Activated CD4-positive, alpha-beta memory T cell treated with anti-CD3 and anti-CD28 coated beads for 36 hours (primary cell): ENCODE data around the gene SUSD4. TPM values are rescaled to one million over a fixed set of nuclear protein-coding genes. Genes with fewer than 3 reads are reported as not detected.
A peak's percentile ranks its signal among the peaks of the same experiment; 100 is the strongest.

ENCODE experiments used
- CTCF ChIA-PET: fragments of 350-600 bp; sonication (Branson Sonifier 250); formaldehyde crosslinking; loops from one replicate; lab custom pipeline; 2021; ENCODE audit warnings: antibody characterized with exemption, inconsistent platforms; lab: Charles Lee
- POLR2A ChIA-PET: fragments of 350-600 bp; sonication (Branson Sonifier 250); formaldehyde crosslinking; loops from one replicate; lab custom pipeline; 2021; ENCODE audit warnings: antibody characterized with exemption; lab: Charles Lee
- DNase-seq: peaks from one replicate; pipeline ENCODE4 v3.0.0-alpha.2; 2020
- H3K27ac Mint-ChIP-seq: one replicate; pipeline ENCODE4 v1.8.0; 2021; ENCODE audit warnings: mixed read lengths
- H3K27me3 Mint-ChIP-seq: one replicate; pipeline ENCODE4 v1.8.0; 2021; ENCODE audit warnings: mixed read lengths
- H3K36me3 Mint-ChIP-seq: one replicate; pipeline ENCODE4 v1.8.0; 2021; ENCODE audit warnings: mixed read lengths
- H3K4me1 Mint-ChIP-seq: one replicate; pipeline ENCODE4 v1.8.0; 2021; ENCODE audit warnings: low read depth, mixed read lengths
- H3K4me3 Mint-ChIP-seq: one replicate; pipeline ENCODE4 v1.8.0; 2021; ENCODE audit warnings: mild to moderate bottlenecking, mixed read lengths
- H3K9me3 Mint-ChIP-seq: one replicate; pipeline ENCODE4 v1.8.0; 2021; ENCODE audit warnings: mixed read lengths
- intact Hi-C: fragments of 100-400 bp; cut with micrococcal nuclease; formaldehyde crosslinking; loops from one replicate; pipeline ENCODE4 v1.15.1; 2023
- total RNA-seq, 2 experiments: library from RNA; stranded (reverse); gene quantifications; one replicate each; pipeline ENCODE4 v1.2.3, GENCODE V29; 2021

The SUSD4 gene
- total RNA-seq, 2 experiments from 2014 or later, result 0.82 to 0.83 TPM

- no peak for DNase-seq
- Mint-ChIP-seq H3K4me1 (peaks cover 23% of the 10 kb centered on the region), H3K27ac (no peak overlapping the region), H3K4me3 (no peak overlapping the region), H3K9me3 (no peaks in the 10 kb centered on the region), H3K27me3 (no peaks in the 10 kb centered on the region), H3K36me3 (no peaks in the 10 kb centered on the region)
- ChIA-PET CTCF (interaction anchor here (0.5 to 3.0 kb wide), 3 partner anchors 110 to 505 kb away, joined by 3 to 11 read pairs (median 3); no protein-coding TSS in a partner anchor), POLR2A (no interaction called here)
- intact Hi-C loops, result loop anchor here (1.0 to 10.0 kb wide), 4 partner anchors 13 to 121 kb away; partner anchors contain the start of gene SUSD4
Measured at GRCh38 chr1:223243441-223244050, 120.4 kb downstream of the SUSD4 start.

- H3K9me3 Mint-ChIP-seq, result peaks cover 2% of the 10 kb centered on the region
- no peak overlapping the region for H3K4me3 Mint-ChIP-seq
- H3K27ac Mint-ChIP-seq, result no peak overlapping the region
- H3K27me3 Mint-ChIP-seq, result no peaks in the 10 kb centered on the region
- no peak for DNase-seq
- ChIA-PET CTCF (interaction anchor here (3.0 kb wide), 1 partner anchor 109 kb away, joined by 11 read pairs; no protein-coding TSS in a partner anchor), POLR2A (no interaction called here)
- no peaks in the 10 kb centered on the region for H3K36me3 Mint-ChIP-seq
- intact Hi-C loops, result loop anchor here (10.0 kb wide), 1 partner anchor 122 kb away; the partner anchor contains the start of gene SUSD4
- H3K4me1 Mint-ChIP-seq, result peaks cover 17% of the 10 kb centered on the region
Measured at GRCh38 chr1:223242971-223243370, 121.0 kb downstream of the SUSD4 start.

DNA sequence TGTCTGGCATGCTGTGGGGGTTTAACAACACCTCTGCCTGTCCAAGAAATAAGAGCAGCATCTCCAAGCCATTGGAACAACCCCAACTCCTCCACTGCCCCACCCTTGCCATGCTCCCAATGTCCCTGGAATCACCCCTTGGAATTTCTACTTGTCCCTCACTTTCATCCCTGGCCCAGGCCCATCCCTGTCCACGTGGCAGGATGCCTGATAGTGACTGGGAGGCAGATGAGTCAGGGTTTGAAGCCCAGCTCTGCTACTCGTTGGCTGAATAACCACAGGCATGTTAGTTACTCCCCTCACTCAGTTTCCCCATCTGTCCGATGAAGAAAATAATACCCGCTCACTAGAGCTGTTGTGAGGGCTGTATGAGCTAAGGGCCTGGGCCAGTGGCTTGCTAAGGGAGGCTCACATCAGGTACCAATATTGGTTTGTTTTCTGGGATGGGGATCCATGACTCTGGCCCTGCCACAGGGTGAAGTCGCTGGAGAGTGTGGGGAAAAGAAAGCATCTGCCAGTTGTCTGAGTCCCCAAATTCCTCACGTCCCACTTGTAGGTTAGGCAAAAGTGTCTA, 121.5 kb downstream of the SUSD4 start:
- ChIA-PET CTCF (interaction anchor here (3.0 kb wide), 1 partner anchor 109 kb away, joined by 11 read pairs; no protein-coding TSS in a partner anchor), POLR2A (no interaction called here)
- DNase-seq, result no peak
- Mint-ChIP-seq H3K9me3 (peaks cover 2% of the 10 kb centered on the region), H3K4me3 (no peak overlapping the region), H3K27ac (no peak overlapping the region), H3K36me3 (no peaks in the 10 kb centered on the region), H3K4me1 (peaks cover 15% of the 10 kb centered on the region), H3K27me3 (no peaks in the 10 kb centered on the region)
- intact Hi-C loops, result loop anchor here (10.0 kb wide), 1 partner anchor 122 kb away; the partner anchor contains the start of gene SUSD4

DNA sequence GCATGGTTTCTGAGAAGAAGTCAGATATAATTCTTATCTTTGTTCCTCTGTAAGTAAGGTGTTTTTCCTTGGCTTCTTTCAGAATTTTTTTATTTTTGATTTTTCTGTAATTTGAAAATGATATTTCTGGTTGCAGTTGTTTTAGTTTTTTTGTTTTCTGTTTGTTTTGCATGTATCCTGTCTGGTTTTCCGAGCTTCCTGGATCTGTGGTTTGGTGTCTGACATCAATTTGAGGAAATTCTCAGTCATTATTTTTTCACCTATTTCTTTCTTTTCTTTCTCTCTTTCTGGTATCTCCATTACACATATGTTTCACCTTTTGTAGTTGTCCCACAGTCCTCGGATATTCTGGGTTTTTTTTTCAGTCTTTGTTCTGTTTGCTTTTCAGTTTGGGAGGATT, 123.9 kb downstream of the SUSD4 start:
- DNase-seq, result no peak
- Mint-ChIP-seq H3K4me3 (no peak overlapping the region), H3K36me3 (no peaks in the 10 kb centered on the region), H3K4me1 (peaks cover 15% of the 10 kb centered on the region), H3K27me3 (no peaks in the 10 kb centered on the region), H3K9me3 (peaks cover 6% of the 10 kb centered on the region), H3K27ac (no peak overlapping the region)
- ChIA-PET POLR2A (no interaction called here), CTCF (no interaction called here)
- intact Hi-C loops, result loop anchor here (10.0 kb wide), 1 partner anchor 125 kb away; the partner anchor contains the start of gene SUSD4

GRCh38 chr1:223235091-223235490, 128.9 kb downstream of the SUSD4 start:
- H3K4me1 Mint-ChIP-seq, result peaks cover 42% of the 10 kb centered on the region
- intact Hi-C loops, result no loop called here
- peaks cover 6% of the 10 kb centered on the region for H3K9me3 Mint-ChIP-seq
- DNase-seq, result no peak
- H3K4me3 Mint-ChIP-seq, result no peak overlapping the region
- H3K27me3 Mint-ChIP-seq, result no peaks in the 10 kb centered on the region
- ChIA-PET POLR2A (no interaction called here), CTCF (no interaction called here)
- H3K36me3 Mint-ChIP-seq, result no peaks in the 10 kb centered on the region
- no peak overlapping the region for H3K27ac Mint-ChIP-seq

GRCh38 chr1:223234534-223234933, 129.4 kb downstream of the SUSD4 start:
- Mint-ChIP-seq H3K27me3 (no peaks in the 10 kb centered on the region), H3K9me3 (peaks cover 6% of the 10 kb centered on the region), H3K36me3 (no peaks in the 10 kb centered on the region), H3K4me1 (peaks cover 48% of the 10 kb centered on the region), H3K4me3 (no peak overlapping the region), H3K27ac (no peak overlapping the region)
- ChIA-PET POLR2A (no interaction called here), CTCF (no interaction called here)
- intact Hi-C loops, result loop anchor here (5.0 kb wide), 1 partner anchor 92 kb away; the partner anchor contains the start of gene TLR5
- DNase-seq, result no peak

DNA sequence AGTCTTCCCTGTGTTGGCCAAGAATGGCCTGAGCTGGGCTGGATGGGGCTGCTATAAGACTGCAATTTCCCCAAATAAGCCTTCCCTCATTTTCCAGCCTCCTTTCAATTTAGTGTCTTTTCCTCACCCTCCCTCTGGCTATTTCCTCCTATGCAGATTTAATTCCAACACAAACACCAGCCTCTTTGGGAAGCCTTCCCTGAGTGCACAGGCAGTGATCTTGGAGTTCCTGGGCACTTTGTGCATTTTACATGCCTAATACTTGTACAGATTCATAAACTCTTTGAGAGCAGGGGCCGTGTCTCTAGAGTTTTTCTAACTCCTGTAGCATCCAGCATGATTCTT, 129.8 kb downstream of the SUSD4 start:
- ChIA-PET CTCF (no interaction called here), POLR2A (no interaction called here)
- Mint-ChIP-seq H3K27me3 (no peaks in the 10 kb centered on the region), H3K9me3 (peaks cover 6% of the 10 kb centered on the region), H3K36me3 (no peaks in the 10 kb centered on the region), H3K4me3 (no peak overlapping the region), H3K4me1 (peaks cover 52% of the 10 kb centered on the region), H3K27ac (no peak overlapping the region)
- intact Hi-C loops, result loop anchor here (5.0 kb wide), 1 partner anchor 92 kb away; the partner anchor contains the start of gene TLR5
- DNase-seq, result no peak

GRCh38 chr1:223233410-223234169, 130.4 kb downstream of the SUSD4 start:
- H3K4me1 Mint-ChIP-seq, result peaks cover 55% of the 10 kb centered on the region
- no peaks in the 10 kb centered on the region for H3K36me3 Mint-ChIP-seq
- peak; percentile 40 for DNase-seq
- CTCF ChIA-PET, result interaction anchor here (0.8 to 1.0 kb wide), 2 partner anchors 48 to 100 kb away, joined by 3 to 6 read pairs; no protein-coding TSS in a partner anchor
- no peaks in the 10 kb centered on the region for H3K27me3 Mint-ChIP-seq
- no peak overlapping the region for H3K4me3 Mint-ChIP-seq
- intact Hi-C loops, result loop anchor here (5.0 kb wide), 1 partner anchor 91 kb away; the partner anchor contains the start of gene TLR5
- peak overlapping the region; percentile 35 for H3K27ac Mint-ChIP-seq
- POLR2A ChIA-PET, result no interaction called here
- H3K9me3 Mint-ChIP-seq, result peaks cover 6% of the 10 kb centered on the region

DNA sequence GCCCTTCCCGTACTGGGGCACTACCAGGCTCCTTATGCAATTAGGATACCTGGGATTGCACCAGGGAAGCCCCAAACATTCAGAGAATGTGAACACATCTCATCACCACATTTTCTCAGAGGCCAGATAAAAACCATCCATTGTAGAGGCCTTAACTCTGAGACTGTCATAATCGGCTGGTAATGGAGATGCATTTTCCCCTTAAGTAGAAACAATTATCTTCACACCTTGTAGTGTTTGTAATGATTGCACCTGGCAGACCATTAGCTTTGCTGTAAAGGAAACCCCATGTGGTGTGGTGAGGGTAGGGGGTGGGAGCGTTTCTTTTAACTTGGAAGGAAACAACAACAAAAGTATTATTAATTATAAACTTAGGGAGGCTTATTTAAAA, 131.0 kb downstream of the SUSD4 start:
- DNase-seq, result no peak
- no peak overlapping the region for H3K27ac Mint-ChIP-seq
- no peaks in the 10 kb centered on the region for H3K36me3 Mint-ChIP-seq
- H3K27me3 Mint-ChIP-seq, result no peaks in the 10 kb centered on the region
- POLR2A ChIA-PET, result no interaction called here
- H3K4me3 Mint-ChIP-seq, result no peak overlapping the region
- intact Hi-C loops, result loop anchor here (5.0 kb wide), 1 partner anchor 91 kb away; the partner anchor contains the start of gene TLR5
- CTCF ChIA-PET, result interaction anchor here (0.8 to 1.0 kb wide), 2 partner anchors 47 to 100 kb away, joined by 3 to 6 read pairs; no protein-coding TSS in a partner anchor
- H3K4me1 Mint-ChIP-seq, result peaks cover 57% of the 10 kb centered on the region
- peaks cover 4% of the 10 kb centered on the region for H3K9me3 Mint-ChIP-seq

DNA sequence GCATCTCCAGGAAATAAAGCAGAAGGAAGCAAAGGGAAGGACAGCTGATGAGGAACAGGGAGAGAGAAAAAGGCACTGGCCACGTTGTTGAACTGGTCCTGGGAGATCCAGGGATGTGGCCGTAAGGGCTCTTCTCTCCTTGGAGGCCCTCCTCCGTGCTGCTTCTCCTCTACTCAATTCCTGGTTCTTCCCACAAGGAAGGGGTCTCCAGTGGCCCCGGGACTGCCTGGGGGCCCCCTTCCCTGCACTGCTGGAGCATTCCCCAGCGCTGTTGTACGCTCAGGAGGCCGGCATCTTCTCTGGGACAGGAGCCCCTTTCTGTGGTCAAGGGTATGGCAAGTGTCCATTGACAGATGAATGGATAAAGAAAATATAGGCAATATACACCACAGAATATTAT, 132.4 kb downstream of the SUSD4 start:
- Mint-ChIP-seq H3K27me3 (no peaks in the 10 kb centered on the region), H3K4me3 (no peak overlapping the region), H3K9me3 (no peaks in the 10 kb centered on the region), H3K4me1 (peaks cover 57% of the 10 kb centered on the region), H3K27ac (no peak overlapping the region), H3K36me3 (no peaks in the 10 kb centered on the region)
- no peak for DNase-seq
- CTCF ChIA-PET, result no interaction called here
- POLR2A ChIA-PET, result no interaction called here
- intact Hi-C loops, result loop anchor here (5.0 kb wide), 1 partner anchor 89 kb away; the partner anchor contains the start of gene TLR5

DNA sequence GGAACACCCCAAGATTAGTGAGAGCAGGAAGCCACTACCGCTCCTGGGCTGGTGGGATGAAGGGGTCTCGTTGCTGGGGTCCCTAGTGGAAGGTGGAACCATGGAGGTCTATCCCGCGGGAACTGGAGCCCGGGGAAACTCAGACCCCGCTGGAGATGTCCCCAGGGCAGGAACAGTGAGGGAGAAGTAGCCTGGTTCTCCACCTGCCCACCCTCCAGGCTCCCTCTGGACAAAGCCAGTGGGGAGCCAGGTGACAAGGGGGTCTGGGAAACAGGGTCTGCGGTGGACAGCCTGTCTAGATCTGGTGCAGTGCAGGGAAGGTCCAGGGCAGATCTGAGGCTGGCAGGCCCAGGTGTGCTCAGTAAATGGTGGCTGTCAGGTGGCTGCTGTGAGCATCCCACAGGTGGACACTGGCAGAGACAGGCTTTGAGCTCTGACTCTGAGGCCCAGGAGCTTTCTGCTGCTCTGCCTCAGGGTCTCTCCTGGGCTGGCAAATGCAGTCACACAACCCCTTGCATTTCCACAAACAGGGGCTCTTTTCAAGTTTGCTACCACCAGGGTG, 132.9 kb downstream of the SUSD4 start:
- intact Hi-C loops, result loop anchor here (5.0 kb wide), 1 partner anchor 89 kb away; the partner anchor contains the start of gene TLR5

More for the DNA sequence above, 132.9 kb downstream of the SUSD4 start:
- ChIA-PET CTCF (no interaction called here), POLR2A (no interaction called here)
- DNase-seq, result no peak
- Mint-ChIP-seq H3K36me3 (no peaks in the 10 kb centered on the region), H3K27ac (peak overlapping the region; percentile 55), H3K9me3 (no peaks in the 10 kb centered on the region), H3K4me1 (peaks cover 57% of the 10 kb centered on the region), H3K4me3 (no peak overlapping the region), H3K27me3 (no peaks in the 10 kb centered on the region)
